A673 (cell line): ENCODE data around the gene SELE.

Experiments
- EZH2 ChIP-seq: fragments of 200-600 bp; sonication (generic); IDR thresholded peaks from 2 replicates; pipeline ENCODE4 v1.6.1; 2017; ENCODE audit warnings: borderline replicate concordance, low read depth, mild to moderate bottlenecking, mixed read lengths, antibody characterized with exemption, low read length; ENCODE audit not compliant: poor library complexity, severe bottlenecking
- TF ChIP-seq, protein P1 (sequence below): fragments of 300-800, 200-600 bp; sonication (generic); conservative IDR thresholded peaks from 2 replicates; pipeline ENCODE4 v1.5.1; 2017; ENCODE audit warnings: low read depth, mild to moderate bottlenecking, antibody characterized with exemption, low read length, moderate library complexity, mixed read lengths

DNA sequence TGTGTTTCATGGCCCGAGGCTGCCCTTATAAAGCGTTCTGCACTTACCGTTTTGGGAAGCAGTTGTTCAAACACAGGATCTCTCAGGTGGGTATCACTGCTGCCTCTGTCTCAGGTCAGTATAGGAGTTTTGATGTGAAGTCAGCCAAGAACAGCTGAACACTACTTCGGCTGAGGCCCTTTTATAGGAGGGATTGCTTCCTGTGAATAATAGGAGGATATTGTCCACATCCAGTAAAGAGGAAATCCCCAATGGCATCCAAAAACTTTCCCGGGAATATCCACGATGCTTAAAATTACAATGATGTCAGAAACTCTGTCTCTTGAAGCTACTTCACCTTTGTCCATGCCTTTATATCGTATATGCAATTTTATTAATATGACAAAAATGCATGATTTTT, at the start of gene SELE:
- TF ChIP-seq, protein P1, sequence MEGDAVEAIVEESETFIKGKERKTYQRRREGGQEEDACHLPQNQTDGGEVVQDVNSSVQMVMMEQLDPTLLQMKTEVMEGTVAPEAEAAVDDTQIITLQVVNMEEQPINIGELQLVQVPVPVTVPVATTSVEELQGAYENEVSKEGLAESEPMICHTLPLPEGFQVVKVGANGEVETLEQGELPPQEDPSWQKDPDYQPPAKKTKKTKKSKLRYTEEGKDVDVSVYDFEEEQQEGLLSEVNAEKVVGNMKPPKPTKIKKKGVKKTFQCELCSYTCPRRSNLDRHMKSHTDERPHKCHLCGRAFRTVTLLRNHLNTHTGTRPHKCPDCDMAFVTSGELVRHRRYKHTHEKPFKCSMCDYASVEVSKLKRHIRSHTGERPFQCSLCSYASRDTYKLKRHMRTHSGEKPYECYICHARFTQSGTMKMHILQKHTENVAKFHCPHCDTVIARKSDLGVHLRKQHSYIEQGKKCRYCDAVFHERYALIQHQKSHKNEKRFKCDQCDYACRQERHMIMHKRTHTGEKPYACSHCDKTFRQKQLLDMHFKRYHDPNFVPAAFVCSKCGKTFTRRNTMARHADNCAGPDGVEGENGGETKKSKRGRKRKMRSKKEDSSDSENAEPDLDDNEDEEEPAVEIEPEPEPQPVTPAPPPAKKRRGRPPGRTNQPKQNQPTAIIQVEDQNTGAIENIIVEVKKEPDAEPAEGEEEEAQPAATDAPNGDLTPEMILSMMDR = no peak
- TF ChIP-seq EZH2 = no peak
